ENCODE results near the gene LGALS9. TPM values are rescaled to one million over a fixed set of nuclear protein-coding genes. Genes with fewer than 3 reads are reported as not detected.
A peak's percentile ranks its signal among the peaks of the same experiment; 100 is the strongest.

LGALS9 gene
- polyA plus RNA-seq, 3 donors = 149 to 581 (median 149) TPM

GRCh38 chr17:27603421-27603770 is 27.6 kb upstream of the LGALS9 start:
- Mint-ChIP-seq H3K27me3 (ENCODE audit: low read depth in 3 of 3) (peaks cover 0 to 2% (median 0%) of the 10 kb centered on the region in 3 donors), H3K4me1 (peaks cover 8% of the 10 kb centered on the region), H3K36me3 (peaks cover 68 to 79% of the 10 kb centered on the region in 2 donors), H3K9me3 (no peaks in the 10 kb centered on the region), H3K4me3 (no peak overlapping the region), H3K27ac (no peak overlapping the region)
- no peak overlapping the region for H2AFZ ChIP-seq (ENCODE audit: insufficient read depth, low read depth, low read length, poor library complexity, severe bottlenecking)
- TF ChIP-seq, protein P1, sequence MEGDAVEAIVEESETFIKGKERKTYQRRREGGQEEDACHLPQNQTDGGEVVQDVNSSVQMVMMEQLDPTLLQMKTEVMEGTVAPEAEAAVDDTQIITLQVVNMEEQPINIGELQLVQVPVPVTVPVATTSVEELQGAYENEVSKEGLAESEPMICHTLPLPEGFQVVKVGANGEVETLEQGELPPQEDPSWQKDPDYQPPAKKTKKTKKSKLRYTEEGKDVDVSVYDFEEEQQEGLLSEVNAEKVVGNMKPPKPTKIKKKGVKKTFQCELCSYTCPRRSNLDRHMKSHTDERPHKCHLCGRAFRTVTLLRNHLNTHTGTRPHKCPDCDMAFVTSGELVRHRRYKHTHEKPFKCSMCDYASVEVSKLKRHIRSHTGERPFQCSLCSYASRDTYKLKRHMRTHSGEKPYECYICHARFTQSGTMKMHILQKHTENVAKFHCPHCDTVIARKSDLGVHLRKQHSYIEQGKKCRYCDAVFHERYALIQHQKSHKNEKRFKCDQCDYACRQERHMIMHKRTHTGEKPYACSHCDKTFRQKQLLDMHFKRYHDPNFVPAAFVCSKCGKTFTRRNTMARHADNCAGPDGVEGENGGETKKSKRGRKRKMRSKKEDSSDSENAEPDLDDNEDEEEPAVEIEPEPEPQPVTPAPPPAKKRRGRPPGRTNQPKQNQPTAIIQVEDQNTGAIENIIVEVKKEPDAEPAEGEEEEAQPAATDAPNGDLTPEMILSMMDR (IDR thresholded peaks at IDR 0.05) = peak; percentile 46
- H3K79me2 ChIP-seq (ENCODE audit: insufficient read depth, low read length) = no peaks in the 10 kb centered on the region
- intact Hi-C loops (cut with micrococcal nuclease) = loop anchor here (2.0 to 5.0 kb wide), 3 partner anchors 47 to 366 kb away; no protein-coding TSS in a partner anchor
- H3K36me3 ChIP-seq (replicated peaks in 1 of 2; ENCODE audit: control insufficient read depth in 1 of 2, insufficient read depth in 2 of 2, low read length in 2 of 2) = peaks cover 63 to 76% of the 10 kb centered on the region in 2 donors
- no CpG with 5 or more reads among the region's 2 CpGs for WGBS (ENCODE audit: insufficient coverage)
- no peak overlapping the region for H3K27ac ChIP-seq (ENCODE audit: low read depth in 1 of 2, low read length in 2 of 2)
- DNase-seq = no peak
- H3K9ac ChIP-seq (ENCODE audit: insufficient read depth, low read length, poor library complexity, severe bottlenecking) = no peak overlapping the region
- no peaks in the 10 kb centered on the region for H3K27me3 ChIP-seq (ENCODE audit: control insufficient read depth in 2 of 2, insufficient read depth in 2 of 2, low read length in 2 of 2)
- no peak overlapping the region for H3K4me2 ChIP-seq (replicated peaks; ENCODE audit: extremely low read depth, low read length, poor library complexity, severe bottlenecking)
- no peak overlapping the region for H3K4me3 ChIP-seq (replicated peaks in 1 of 3; ENCODE audit: low read depth in 2 of 3, low read length in 3 of 3)
- no peaks in the 10 kb centered on the region for H3K4me1 ChIP-seq (ENCODE audit: control insufficient read depth in 1 of 2, insufficient read depth in 2 of 2, low read length in 2 of 2)
- peaks cover 34% of the 10 kb centered on the region for H4K20me1 ChIP-seq (ENCODE audit: insufficient read depth, low read length)
- H3K9me3 ChIP-seq (replicated peaks in 1 of 2; ENCODE audit: control insufficient read depth in 1 of 2, insufficient read depth in 1 of 2, low read length in 2 of 2) = no peaks in the 10 kb centered on the region

GRCh38 chr17:27603880-27604794 is 26.9 kb upstream of the LGALS9 start:
- 100% methylated on average over 7 of the region's 22 CpGs for WGBS (ENCODE audit: insufficient coverage)
- peaks cover 69 to 82% of the 10 kb centered on the region in 2 donors for H3K36me3 Mint-ChIP-seq
- Histone ChIP-seq H3K27me3 (ENCODE audit: control insufficient read depth in 2 of 2, insufficient read depth in 2 of 2, low read length in 2 of 2) (no peaks in the 10 kb centered on the region), H3K27ac (ENCODE audit: low read depth in 1 of 2, low read length in 2 of 2) (no peak overlapping the region), H4K20me1 (ENCODE audit: insufficient read depth, low read length) (peaks cover 39% of the 10 kb centered on the region), H3K4me2 (replicated peaks; ENCODE audit: extremely low read depth, low read length, poor library complexity, severe bottlenecking) (no peak overlapping the region), H3K36me3 (replicated peaks in 1 of 2; ENCODE audit: control insufficient read depth in 1 of 2, insufficient read depth in 2 of 2, low read length in 2 of 2) (peaks cover 66 to 76% of the 10 kb centered on the region in 2 donors), H3K4me3 (replicated peaks in 1 of 3; ENCODE audit: low read depth in 2 of 3, low read length in 3 of 3) (no peak overlapping the region), H3K9ac (ENCODE audit: insufficient read depth, low read length, poor library complexity, severe bottlenecking) (no peak overlapping the region), H3K4me1 (ENCODE audit: control insufficient read depth in 1 of 2, insufficient read depth in 2 of 2, low read length in 2 of 2) (no peaks in the 10 kb centered on the region), H3K9me3 (replicated peaks in 1 of 2; ENCODE audit: control insufficient read depth in 1 of 2, insufficient read depth in 1 of 2, low read length in 2 of 2) (no peaks in the 10 kb centered on the region), H3K79me2 (ENCODE audit: insufficient read depth, low read length) (no peaks in the 10 kb centered on the region), H2AFZ (ENCODE audit: insufficient read depth, low read depth, low read length, poor library complexity, severe bottlenecking) (no peak overlapping the region)
- H3K9me3 Mint-ChIP-seq = no peaks in the 10 kb centered on the region
- DNase-seq = no peak
- peaks cover 0 to 3% (median 0%) of the 10 kb centered on the region in 3 donors for H3K27me3 Mint-ChIP-seq (ENCODE audit: low read depth in 3 of 3)
- intact Hi-C loops (cut with micrococcal nuclease) = loop anchor here (2.0 to 5.0 kb wide), 3 partner anchors 47 to 367 kb away; no protein-coding TSS in a partner anchor
- TF ChIP-seq, protein P1 (IDR thresholded peaks at IDR 0.05) = no peak
- no peak overlapping the region for H3K4me3 Mint-ChIP-seq
- H3K27ac Mint-ChIP-seq = no peak overlapping the region
- H3K4me1 Mint-ChIP-seq = peaks cover 8% of the 10 kb centered on the region

Measured in CD14-positive monocyte (primary cell).